LNCaP clone FGC (cell line): ENCODE results near the gene TAS1R3.

ENCODE experiments used
- DNase-seq: peaks from one replicate; pipeline ENCODE4 v3.0.0-alpha.2; 2011; ENCODE audit warnings: low read depth
- H3K4me3 ChIP-seq: 2 replicates; pipeline ENCODE4 v1.5.1; 2011; ENCODE audit warnings: mild to moderate bottlenecking, low read depth, low read length, control low read depth
- TF ChIP-seq, protein P1 (sequence below): IDR thresholded peaks from 2 replicates; pipeline ENCODE4 v1.5.1; 2012; ENCODE audit warnings: mild to moderate bottlenecking; ENCODE audit not compliant: control insufficient read depth, insufficient read depth; ENCODE audit errors: extremely low read depth

TAS1R3 gene

DNA sequence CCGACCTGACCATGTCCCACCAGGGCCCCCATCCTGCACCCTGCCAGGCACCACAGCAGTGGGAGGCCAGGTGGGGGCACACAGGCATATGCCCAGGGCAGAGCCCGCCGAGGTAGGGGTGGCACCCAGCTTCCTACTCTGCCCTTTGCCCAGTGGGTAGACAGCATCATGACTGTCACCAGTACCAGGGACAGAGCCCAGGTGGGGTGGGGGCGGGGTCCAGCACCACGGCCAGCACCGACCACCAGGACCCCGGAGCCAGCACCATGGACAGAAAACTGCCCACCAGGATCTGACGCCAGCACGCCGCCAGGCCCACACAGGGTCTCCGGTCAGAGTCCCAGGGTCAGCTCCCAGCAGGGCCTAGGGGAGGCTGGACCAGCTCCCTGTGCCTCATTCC is 3.8 kb downstream of the TAS1R3 start:
- H3K4me3 ChIP-seq = no peak overlapping the region
- no peak for DNase-seq
- TF ChIP-seq, protein P1, sequence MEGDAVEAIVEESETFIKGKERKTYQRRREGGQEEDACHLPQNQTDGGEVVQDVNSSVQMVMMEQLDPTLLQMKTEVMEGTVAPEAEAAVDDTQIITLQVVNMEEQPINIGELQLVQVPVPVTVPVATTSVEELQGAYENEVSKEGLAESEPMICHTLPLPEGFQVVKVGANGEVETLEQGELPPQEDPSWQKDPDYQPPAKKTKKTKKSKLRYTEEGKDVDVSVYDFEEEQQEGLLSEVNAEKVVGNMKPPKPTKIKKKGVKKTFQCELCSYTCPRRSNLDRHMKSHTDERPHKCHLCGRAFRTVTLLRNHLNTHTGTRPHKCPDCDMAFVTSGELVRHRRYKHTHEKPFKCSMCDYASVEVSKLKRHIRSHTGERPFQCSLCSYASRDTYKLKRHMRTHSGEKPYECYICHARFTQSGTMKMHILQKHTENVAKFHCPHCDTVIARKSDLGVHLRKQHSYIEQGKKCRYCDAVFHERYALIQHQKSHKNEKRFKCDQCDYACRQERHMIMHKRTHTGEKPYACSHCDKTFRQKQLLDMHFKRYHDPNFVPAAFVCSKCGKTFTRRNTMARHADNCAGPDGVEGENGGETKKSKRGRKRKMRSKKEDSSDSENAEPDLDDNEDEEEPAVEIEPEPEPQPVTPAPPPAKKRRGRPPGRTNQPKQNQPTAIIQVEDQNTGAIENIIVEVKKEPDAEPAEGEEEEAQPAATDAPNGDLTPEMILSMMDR = no peak

- H3K4me3 ChIP-seq = no peak overlapping the region
- no peak for DNase-seq
- TF ChIP-seq, protein P1 = no peak
These were observed 4.2 kb downstream of the TAS1R3 start for GRCh38 chr1:1335283-1335682.

DNA sequence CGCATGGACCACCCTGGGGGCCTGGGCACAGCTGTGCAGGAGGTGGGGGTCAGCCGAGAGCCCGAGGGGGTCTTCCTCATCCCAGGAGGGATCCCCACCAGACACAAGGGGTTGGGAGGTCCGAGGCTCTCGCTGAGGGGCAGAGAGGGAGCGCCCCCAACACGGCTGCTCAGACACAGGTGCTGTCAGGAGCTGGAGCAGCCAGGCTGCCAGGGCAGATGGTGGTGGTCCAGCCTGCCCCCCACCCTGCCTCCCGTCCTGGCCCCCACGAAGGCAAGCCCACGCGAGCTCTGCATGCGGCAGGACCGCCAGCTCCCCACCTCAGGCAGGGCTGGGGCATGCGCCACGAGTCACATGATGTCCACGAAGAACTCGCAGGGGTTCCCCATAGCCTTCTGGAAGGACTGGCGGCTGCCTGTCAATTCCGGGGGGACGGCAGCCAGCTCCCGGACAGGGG is 4.7 kb downstream of the TAS1R3 start:
- DNase-seq = no peak
- TF ChIP-seq, protein P1 = no peak
- no peak overlapping the region for H3K4me3 ChIP-seq

DNA sequence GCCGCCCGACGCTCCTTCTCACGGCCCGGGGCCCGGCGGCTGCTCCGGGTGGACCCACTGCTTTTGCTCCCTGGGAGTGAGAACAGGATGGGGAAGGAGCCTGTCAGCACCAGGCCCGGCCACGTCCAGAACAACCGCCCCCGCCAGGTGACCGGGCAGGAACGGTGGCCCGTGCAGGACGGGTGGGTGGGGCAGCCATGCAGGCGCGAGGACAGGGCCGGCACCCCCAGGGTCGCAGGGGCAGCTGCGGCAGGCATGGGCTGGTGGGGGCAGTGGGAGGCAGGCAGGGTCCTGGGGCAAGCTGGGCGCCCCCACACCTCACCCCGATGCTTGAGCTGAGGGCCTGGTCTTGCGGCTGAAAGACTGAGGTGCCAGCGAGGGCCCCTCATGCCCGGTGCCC is 5.4 kb downstream of the TAS1R3 start:
- no peak for DNase-seq
- H3K4me3 ChIP-seq = no peak overlapping the region
- TF ChIP-seq, protein P1 = no peak

DNA sequence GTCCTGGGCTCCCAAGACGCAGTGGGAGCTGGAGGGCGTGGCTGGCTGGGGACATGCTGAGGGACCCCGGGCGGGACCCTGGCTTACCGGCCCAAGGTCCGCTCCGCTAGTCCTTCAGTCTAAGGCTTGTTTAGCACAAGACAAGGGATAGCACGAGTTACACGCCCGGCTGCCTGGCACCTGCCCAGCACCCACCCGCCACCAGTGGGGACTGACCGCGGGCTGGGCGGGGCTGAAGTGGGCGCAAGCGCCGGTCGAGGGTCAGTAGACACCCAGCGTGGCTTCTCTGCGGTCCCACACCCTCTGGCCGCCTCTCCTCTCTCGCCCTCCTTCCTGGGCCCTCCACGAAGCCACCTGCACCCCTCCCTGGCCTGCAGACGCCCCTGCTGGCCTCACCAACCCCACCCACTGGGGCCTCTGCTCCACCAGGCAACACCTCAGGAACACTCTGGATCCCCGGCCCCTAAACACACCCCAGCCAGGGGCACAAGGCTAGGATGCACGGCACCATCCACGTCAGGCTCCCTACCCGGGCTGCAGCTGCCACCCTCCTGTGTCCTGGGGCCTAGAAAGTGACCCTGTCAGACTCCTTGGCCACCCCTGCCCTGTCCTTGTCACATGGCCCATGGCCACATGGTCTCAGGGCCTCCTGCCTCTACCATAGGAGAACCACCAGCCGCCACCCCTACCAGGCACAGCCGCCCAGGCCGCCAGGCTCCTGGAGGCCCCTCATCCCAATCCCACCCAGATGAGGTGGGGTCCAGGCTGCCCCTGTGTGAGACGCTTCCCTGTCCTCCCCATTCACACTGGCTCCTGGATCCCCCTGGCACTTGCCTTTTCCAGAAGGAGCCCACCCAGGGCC is 6.1 kb downstream of the TAS1R3 start:
- no peak for DNase-seq
- H3K4me3 ChIP-seq = no peak overlapping the region
- TF ChIP-seq, protein P1 = no peak

- H3K4me3 ChIP-seq = no peak overlapping the region
- TF ChIP-seq, protein P1 = no peak
- DNase-seq = no peak
These were observed 6.7 kb downstream of the TAS1R3 start for GRCh38 chr1:1337793-1338147.

GRCh38 chr1:1338278-1338677 is 7.2 kb downstream of the TAS1R3 start:
- H3K4me3 ChIP-seq = no peak overlapping the region
- TF ChIP-seq, protein P1 = no peak

More at GRCh38 chr1:1338278-1338677, 7.2 kb downstream of the TAS1R3 start:
- no peak for DNase-seq
